HG02798 (cell line): Measurements from ENCODE around the gene C11orf86.
"Not testable (repeated sequence)": the region's sequence is repeated elsewhere in the genome, so short reads cannot be mapped to it uniquely, and the experiment has no call there.

Experiments
- ATAC-seq: cut with Tn5 transposase; IDR thresholded peaks from one replicate; pipeline ENCODE4 v1.9.1; 2021; ENCODE audit warnings: mild to moderate bottlenecking; ENCODE audit not compliant: unreplicated experiment, poor library complexity

The C11orf86 gene

GRCh38 chr11:66987158-66987620 is 12.1 kb downstream of the C11orf86 start:
- no peak for ATAC-seq

GRCh38 chr11:66987924-66988637 is 13.0 kb downstream of the C11orf86 start:
- no peak for ATAC-seq

- ATAC-seq: not testable (repeated sequence)
Measured at GRCh38 chr11:66988741-66989140, 13.6 kb downstream of the C11orf86 start.

- ATAC-seq: not testable (repeated sequence)
Measured at GRCh38 chr11:66989360-66989759, 14.3 kb downstream of the C11orf86 start.

GRCh38 chr11:66992041-66992440 is 16.9 kb downstream of the C11orf86 start:
- ATAC-seq: no peak

- ATAC-seq: no peak
Measured at GRCh38 chr11:66996609-66997273, 21.6 kb downstream of the C11orf86 start.

- no peak for ATAC-seq
Measured at GRCh38 chr11:66999555-66999954, 24.5 kb downstream of the C11orf86 start.

GRCh38 chr11:67001332-67001731 is 26.2 kb downstream of the C11orf86 start:
- no peak for ATAC-seq

- ATAC-seq: no peak
Measured at GRCh38 chr11:67002297-67002913, 27.3 kb downstream of the C11orf86 start.

GRCh38 chr11:67002921-67003411 is 27.9 kb downstream of the C11orf86 start:
- ATAC-seq: no peak

GRCh38 chr11:67005200-67005599 is 30.1 kb downstream of the C11orf86 start:
- ATAC-seq: not testable (repeated sequence)

- no peak for ATAC-seq
Measured at GRCh38 chr11:67006029-67006884, 31.2 kb downstream of the C11orf86 start.

- no peak for ATAC-seq
Measured at GRCh38 chr11:67007126-67007525, 32.0 kb downstream of the C11orf86 start.

GRCh38 chr11:67010296-67010905 is 35.3 kb downstream of the C11orf86 start:
- ATAC-seq: no peak

- no peak for ATAC-seq
Measured at GRCh38 chr11:67013511-67014045, 38.5 kb downstream of the C11orf86 start.

- no peak for ATAC-seq
Measured at GRCh38 chr11:67014343-67014742, 39.2 kb downstream of the C11orf86 start.

GRCh38 chr11:67015048-67015447 is 39.9 kb downstream of the C11orf86 start:
- ATAC-seq: no peak

- ATAC-seq: no peak
Measured at GRCh38 chr11:67016550-67016949, 41.4 kb downstream of the C11orf86 start.

- no peak for ATAC-seq
Measured at GRCh38 chr11:67020949-67021348, 45.8 kb downstream of the C11orf86 start.
